DMS114 treated with DMSO at 0.1 percent for 48 hours (cell line): Measurements from ENCODE around the gene LMAN2.
A peak's percentile ranks its signal among the peaks of the same experiment; 100 is the strongest.
"Not testable (repeated sequence)": the region's sequence is repeated elsewhere in the genome, so short reads cannot be mapped to it uniquely, and the experiment has no call there.

Experiments used
- DNase-seq: peaks from one replicate; lab custom pipeline; 2025; ENCODE audit not compliant: unreplicated experiment; lab: John Stamatoyannopoulos, UW

LMAN2 gene

GRCh38 chr5:177307544-177308363 lies 43.7 kb downstream of the LMAN2 start:
- DNase-seq = no peak

- DNase-seq = no peak
These were observed 44.6 kb downstream of the LMAN2 start for GRCh38 chr5:177306674-177307543.

GRCh38 chr5:177306103-177306640 lies 45.3 kb downstream of the LMAN2 start:
- DNase-seq = not testable (repeated sequence)

- DNase-seq = no peak
These were observed 46.9 kb downstream of the LMAN2 start for GRCh38 chr5:177304392-177305119.

- DNase-seq = no peak
These were observed 47.5 kb downstream of the LMAN2 start for GRCh38 chr5:177303925-177304391.

GRCh38 chr5:177303121-177303924 lies 48.1 kb downstream of the LMAN2 start, which contains the start of the genes PRELID1 and RAB24:
Gene PRELID1, plus strand, starts transcription at chr5:177303799. Its CDS starts 187 bp downstream, at chr5:177303986.
Gene RAB24, minus strand, starts transcription at chr5:177303719. Its CDS starts 431 bp downstream, at chr5:177303288.
- peak; percentile 54 for DNase-seq

GRCh38 chr5:177302354-177303110 lies 48.9 kb downstream of the LMAN2 start:
- no peak for DNase-seq

GRCh38 chr5:177301503-177302165 lies 49.8 kb downstream of the LMAN2 start:
- DNase-seq = no peak

- no peak for DNase-seq
These were observed 50.5 kb downstream of the LMAN2 start for GRCh38 chr5:177300951-177301350.

GRCh38 chr5:177300236-177300880 lies 51.1 kb downstream of the LMAN2 start:
- DNase-seq = peak; percentile 73

GRCh38 chr5:177299697-177300096 lies 51.8 kb downstream of the LMAN2 start:
- no peak for DNase-seq

- no peak for DNase-seq
These were observed 53.5 kb downstream of the LMAN2 start for GRCh38 chr5:177297922-177298321.

GRCh38 chr5:177296581-177296980 lies 54.9 kb downstream of the LMAN2 start:
- DNase-seq = no peak

GRCh38 chr5:177295924-177296323 lies 55.5 kb downstream of the LMAN2 start:
- no peak for DNase-seq

GRCh38 chr5:177294632-177295031 lies 56.8 kb downstream of the LMAN2 start:
- DNase-seq = no peak

GRCh38 chr5:177293819-177294581 lies 57.5 kb downstream of the LMAN2 start:
- DNase-seq = no peak

- DNase-seq = no peak
These were observed 59.7 kb downstream of the LMAN2 start for GRCh38 chr5:177291735-177292134.
